GM23338 (cell line): ENCODE measurements around the gene MCCC1. TPM values are rescaled to one million over a fixed set of nuclear protein-coding genes. Genes with fewer than 3 reads are reported as not detected.

Experiments
- NANOG ChIP-seq: IDR thresholded peaks from 2 replicates; pipeline ENCODE4 v1.6.1; 2016; ENCODE audit warnings: antibody characterized with exemption, borderline replicate concordance
- POLR2AphosphoS5 ChIP-seq: IDR thresholded peaks from 2 replicates; pipeline ENCODE4 v1.6.1; 2016; ENCODE audit warnings: antibody characterized with exemption, low read depth
- ZNF462 ChIP-seq: fragments of 250-450 bp; sonication (Bioruptor Pico); IDR thresholded peaks from 2 replicates; pipeline ENCODE4 v1.5.0; 2020; ENCODE audit warnings: mild to moderate bottlenecking, moderate library complexity
- polyA plus RNA-seq: library from polyadenylated mRNA; unstranded; fragments of >200 nt; fragmentation: Nextera tagmentation; extraction: Ambion mirVana; gene quantifications from 2 replicates; pipeline ENCODE4 v1.2.1, GENCODE V29; 2016
- total RNA-seq: library from RNA; depleted of rRNA; stranded (reverse); fragments of >200 nt; shearing (Covaris generic); gene quantifications from 2 replicates; pipeline ENCODE4 v1.2.3, GENCODE V29; 2014
- TF ChIP-seq, protein P1 (sequence below): IDR thresholded peaks from 2 replicates; pipeline ENCODE4 v1.6.1; 2016; ENCODE audit warnings: antibody characterized with exemption
- TF ChIP-seq, protein P2 (sequence below): IDR thresholded peaks from one replicate; pipeline ENCODE4 v1.6.1; 2018; ENCODE audit warnings: antibody characterized with exemption; ENCODE audit not compliant: unreplicated experiment

The MCCC1 gene
- total and polyA plus RNA-seq, 2 experiments from 2014 or later: 20.2 to 24.2 TPM

DNA sequence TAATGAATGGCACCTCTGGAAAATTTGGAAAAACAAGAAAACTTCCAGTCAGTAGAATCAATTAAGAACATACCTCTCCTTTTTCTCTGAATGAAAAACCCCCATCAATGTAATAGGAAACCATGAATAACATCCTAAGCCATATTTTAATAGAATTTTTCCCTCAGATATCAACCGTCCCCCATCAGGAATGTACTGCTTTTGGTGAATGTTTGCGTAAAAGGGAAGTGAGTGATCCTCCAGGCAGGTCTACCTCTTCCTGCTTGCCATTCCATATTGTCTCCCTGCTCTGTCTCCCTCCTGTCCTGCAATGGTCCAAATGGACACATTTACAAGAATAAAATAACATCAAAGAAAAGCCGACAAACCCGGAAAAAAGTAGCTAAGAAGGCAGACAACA lies 32.4 kb upstream of the MCCC1 start (continued):
- TF ChIP-seq ZNF462 (no peak), POLR2AphosphoS5 (no peak), NANOG (no peak)
- TF ChIP-seq, protein P1, sequence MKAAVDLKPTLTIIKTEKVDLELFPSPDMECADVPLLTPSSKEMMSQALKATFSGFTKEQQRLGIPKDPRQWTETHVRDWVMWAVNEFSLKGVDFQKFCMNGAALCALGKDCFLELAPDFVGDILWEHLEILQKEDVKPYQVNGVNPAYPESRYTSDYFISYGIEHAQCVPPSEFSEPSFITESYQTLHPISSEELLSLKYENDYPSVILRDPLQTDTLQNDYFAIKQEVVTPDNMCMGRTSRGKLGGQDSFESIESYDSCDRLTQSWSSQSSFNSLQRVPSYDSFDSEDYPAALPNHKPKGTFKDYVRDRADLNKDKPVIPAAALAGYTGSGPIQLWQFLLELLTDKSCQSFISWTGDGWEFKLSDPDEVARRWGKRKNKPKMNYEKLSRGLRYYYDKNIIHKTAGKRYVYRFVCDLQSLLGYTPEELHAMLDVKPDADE: no peak
- TF ChIP-seq, protein P2, sequence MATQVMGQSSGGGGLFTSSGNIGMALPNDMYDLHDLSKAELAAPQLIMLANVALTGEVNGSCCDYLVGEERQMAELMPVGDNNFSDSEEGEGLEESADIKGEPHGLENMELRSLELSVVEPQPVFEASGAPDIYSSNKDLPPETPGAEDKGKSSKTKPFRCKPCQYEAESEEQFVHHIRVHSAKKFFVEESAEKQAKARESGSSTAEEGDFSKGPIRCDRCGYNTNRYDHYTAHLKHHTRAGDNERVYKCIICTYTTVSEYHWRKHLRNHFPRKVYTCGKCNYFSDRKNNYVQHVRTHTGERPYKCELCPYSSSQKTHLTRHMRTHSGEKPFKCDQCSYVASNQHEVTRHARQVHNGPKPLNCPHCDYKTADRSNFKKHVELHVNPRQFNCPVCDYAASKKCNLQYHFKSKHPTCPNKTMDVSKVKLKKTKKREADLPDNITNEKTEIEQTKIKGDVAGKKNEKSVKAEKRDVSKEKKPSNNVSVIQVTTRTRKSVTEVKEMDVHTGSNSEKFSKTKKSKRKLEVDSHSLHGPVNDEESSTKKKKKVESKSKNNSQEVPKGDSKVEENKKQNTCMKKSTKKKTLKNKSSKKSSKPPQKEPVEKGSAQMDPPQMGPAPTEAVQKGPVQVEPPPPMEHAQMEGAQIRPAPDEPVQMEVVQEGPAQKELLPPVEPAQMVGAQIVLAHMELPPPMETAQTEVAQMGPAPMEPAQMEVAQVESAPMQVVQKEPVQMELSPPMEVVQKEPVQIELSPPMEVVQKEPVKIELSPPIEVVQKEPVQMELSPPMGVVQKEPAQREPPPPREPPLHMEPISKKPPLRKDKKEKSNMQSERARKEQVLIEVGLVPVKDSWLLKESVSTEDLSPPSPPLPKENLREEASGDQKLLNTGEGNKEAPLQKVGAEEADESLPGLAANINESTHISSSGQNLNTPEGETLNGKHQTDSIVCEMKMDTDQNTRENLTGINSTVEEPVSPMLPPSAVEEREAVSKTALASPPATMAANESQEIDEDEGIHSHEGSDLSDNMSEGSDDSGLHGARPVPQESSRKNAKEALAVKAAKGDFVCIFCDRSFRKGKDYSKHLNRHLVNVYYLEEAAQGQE: no peak
